HEK293T (cell line): Measurements from ENCODE around the gene MOSMO.

Source experiments
- CTCF ChIA-PET: fragments of 350-600 bp; formaldehyde crosslinking; extraction: SDS; loops from one replicate; lab custom pipeline; 2021; ENCODE audit warnings: antibody characterized with exemption, inconsistent platforms; lab: Yijun Ruan, JAX
- POLR2A ChIA-PET: fragments of 350-600 bp; formaldehyde crosslinking; extraction: SDS; loops from one replicate; lab custom pipeline; 2020; ENCODE audit warnings: antibody characterized with exemption, inconsistent platforms; lab: Yijun Ruan, JAX
- DNase-seq: peaks from one replicate; pipeline ENCODE4 v3.0.0; 2012; ENCODE audit warnings: mixed read lengths; ENCODE audit errors: extremely low spot score
- ARNT ChIP-seq: fragments of 450-650 bp; IDR thresholded peaks from 2 replicates; pipeline ENCODE4 v1.6.1; 2017; ENCODE audit warnings: mild to moderate bottlenecking
- BHLHE40 ChIP-seq: fragments of 450-650 bp; IDR thresholded peaks from 2 replicates; pipeline ENCODE4 v1.6.1; 2016; ENCODE audit warnings: mild to moderate bottlenecking, moderate library complexity, borderline replicate concordance
- CTBP1 ChIP-seq: fragments of 450-650 bp; IDR thresholded peaks from 2 replicates; pipeline ENCODE4 v1.6.1; 2016; ENCODE audit warnings: borderline replicate concordance
- ELF4 ChIP-seq: fragments of 450-650 bp; IDR thresholded peaks from 2 replicates; pipeline ENCODE4 v1.6.1; 2017; ENCODE audit warnings: antibody characterized with exemption
- FOXA1 ChIP-seq: fragments of 450-650 bp; IDR thresholded peaks from 2 replicates; pipeline ENCODE4 v1.6.1; 2016; ENCODE audit warnings: mild to moderate bottlenecking
- FOXK2 ChIP-seq: fragments of 450-650 bp; IDR thresholded peaks from 2 replicates; pipeline ENCODE4 v1.6.1; 2016; ENCODE audit warnings: mild to moderate bottlenecking
- FOXM1 ChIP-seq: fragments of 450-650 bp; IDR thresholded peaks from 2 replicates; pipeline ENCODE4 v1.6.1; 2017; ENCODE audit warnings: mild to moderate bottlenecking, borderline replicate concordance
- HDGF ChIP-seq: fragments of 450-650 bp; IDR thresholded peaks from 2 replicates; pipeline ENCODE4 v1.6.1; 2017; ENCODE audit warnings: antibody characterized with exemption, borderline replicate concordance
- L3MBTL2 ChIP-seq: fragments of 450-650 bp; conservative IDR thresholded peaks from 2 replicates; pipeline ENCODE4 v1.6.1; 2016; ENCODE audit warnings: mild to moderate bottlenecking
- LEF1 ChIP-seq: fragments of 450-650 bp; IDR thresholded peaks from 2 replicates; pipeline ENCODE4 v1.6.1; 2017; ENCODE audit warnings: mild to moderate bottlenecking, borderline replicate concordance
- NFRKB ChIP-seq: fragments of 450-650 bp; IDR thresholded peaks from 2 replicates; pipeline ENCODE4 v1.6.1; 2016; ENCODE audit warnings: mild to moderate bottlenecking, moderate library complexity
- SP1 ChIP-seq: fragments of 450-650 bp; IDR thresholded peaks from 2 replicates; pipeline ENCODE4 v1.6.1; 2017
- SUZ12 ChIP-seq: fragments of 450-650 bp; IDR thresholded peaks from 2 replicates; pipeline ENCODE4 v1.6.1; 2016; ENCODE audit warnings: mild to moderate bottlenecking
- TARDBP ChIP-seq: fragments of 450-650 bp; IDR thresholded peaks from 2 replicates; pipeline ENCODE4 v1.6.1; 2016
- ZNF384 ChIP-seq: fragments of 450-650 bp; IDR thresholded peaks from 2 replicates; pipeline ENCODE4 v1.6.1; 2016
- TF ChIP-seq, protein P1 (sequence below): fragments of 450-650 bp; IDR thresholded peaks from 2 replicates; pipeline ENCODE4 v1.6.1; 2016

The MOSMO gene

DNA sequence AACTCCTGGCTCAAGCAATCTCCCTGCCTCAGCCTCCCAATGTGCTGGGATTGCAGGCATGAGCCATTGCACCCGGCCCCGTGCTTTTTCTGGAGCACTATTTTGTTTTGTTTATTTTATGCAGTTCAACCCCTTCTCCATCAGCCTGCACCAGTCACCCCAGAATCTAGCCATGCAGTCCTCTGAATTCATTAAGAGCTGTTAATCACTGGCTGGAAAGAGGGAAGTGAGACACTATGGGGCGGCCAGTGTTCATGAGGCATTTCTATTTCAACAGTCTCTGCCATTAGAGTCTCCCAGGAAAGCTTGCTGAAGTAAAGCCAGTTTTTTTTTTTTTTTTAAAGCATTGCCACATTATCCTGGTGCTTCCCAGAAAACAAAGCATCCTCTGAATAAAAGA is 86.1 kb downstream of the MOSMO start:
- no peak for DNase-seq
- ChIA-PET POLR2A (no interaction called here), CTCF (interaction anchor here (0.6 kb wide), 1 partner anchor 12 kb away, joined by 4 read pairs; no protein-coding TSS in a partner anchor)
- TF ChIP-seq, protein P1, sequence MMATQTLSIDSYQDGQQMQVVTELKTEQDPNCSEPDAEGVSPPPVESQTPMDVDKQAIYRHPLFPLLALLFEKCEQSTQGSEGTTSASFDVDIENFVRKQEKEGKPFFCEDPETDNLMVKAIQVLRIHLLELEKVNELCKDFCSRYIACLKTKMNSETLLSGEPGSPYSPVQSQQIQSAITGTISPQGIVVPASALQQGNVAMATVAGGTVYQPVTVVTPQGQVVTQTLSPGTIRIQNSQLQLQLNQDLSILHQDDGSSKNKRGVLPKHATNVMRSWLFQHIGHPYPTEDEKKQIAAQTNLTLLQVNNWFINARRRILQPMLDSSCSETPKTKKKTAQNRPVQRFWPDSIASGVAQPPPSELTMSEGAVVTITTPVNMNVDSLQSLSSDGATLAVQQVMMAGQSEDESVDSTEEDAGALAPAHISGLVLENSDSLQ: no peak
- TF ChIP-seq SUZ12 (no peak), HDGF (no peak), ELF4 (no peak), BHLHE40 (no peak), SP1 (no peak), ZNF384 (no peak), TARDBP (no peak), ARNT (no peak), FOXK2 (no peak), L3MBTL2 (no peak), CTBP1 (no peak), LEF1 (no peak), FOXM1 (no peak), NFRKB (no peak), FOXA1 (no peak)

DNA sequence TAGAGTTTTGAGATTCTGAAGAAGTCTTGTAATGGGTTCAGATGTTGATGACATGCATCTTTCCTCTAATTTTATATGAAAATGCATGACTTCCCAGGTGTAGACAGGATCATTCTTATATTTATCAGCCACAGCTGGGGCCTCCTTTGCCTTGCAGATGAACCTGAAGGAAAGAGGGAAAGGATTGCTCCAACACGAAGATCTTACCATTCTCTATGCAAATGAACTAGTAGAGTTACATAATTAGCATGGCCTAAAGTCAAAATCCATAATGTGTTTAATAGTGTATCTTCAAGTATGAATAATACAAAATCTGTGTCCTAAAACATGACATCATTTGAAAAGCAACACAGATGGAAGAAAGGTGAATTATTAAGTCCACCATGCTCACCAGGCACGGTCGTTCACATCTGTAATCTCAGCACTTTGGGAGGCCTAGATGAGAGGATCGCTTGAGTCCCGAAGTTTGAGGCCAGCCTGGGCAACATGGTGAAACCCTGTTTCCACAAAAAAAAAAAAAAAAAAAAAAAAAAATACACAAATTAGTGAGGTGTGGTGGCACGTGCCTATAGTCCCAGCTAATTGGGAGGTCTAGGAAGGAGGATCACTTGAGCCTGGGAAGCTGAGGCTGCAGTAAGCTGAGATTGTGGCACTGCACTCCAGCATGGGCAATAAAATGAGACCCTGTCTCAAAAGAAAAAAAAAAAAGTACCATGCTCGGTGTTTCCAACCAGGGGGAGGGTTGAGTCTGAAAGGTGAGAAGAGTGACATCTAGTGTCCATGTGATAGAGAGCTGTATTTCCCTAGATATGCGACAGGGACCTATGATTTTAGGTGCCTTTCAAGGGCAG is 90.7 kb downstream of the MOSMO start:
- DNase-seq: peak; percentile 80
- ChIA-PET POLR2A (no interaction called here), CTCF (interaction anchor here (0.6 to 1.7 kb wide), 16 partner anchors 10 to 158 kb away, joined by 3 to 8 read pairs (median 4); partner anchors contain the start of genes MOSMO and PDZD9)
- TF ChIP-seq ZNF384 (peak; percentile 99), TARDBP (no peak), L3MBTL2 (peak; percentile 56; the same call in 1 of the 2 replicates)
- TF ChIP-seq, protein P1: peak; percentile 69

DNA sequence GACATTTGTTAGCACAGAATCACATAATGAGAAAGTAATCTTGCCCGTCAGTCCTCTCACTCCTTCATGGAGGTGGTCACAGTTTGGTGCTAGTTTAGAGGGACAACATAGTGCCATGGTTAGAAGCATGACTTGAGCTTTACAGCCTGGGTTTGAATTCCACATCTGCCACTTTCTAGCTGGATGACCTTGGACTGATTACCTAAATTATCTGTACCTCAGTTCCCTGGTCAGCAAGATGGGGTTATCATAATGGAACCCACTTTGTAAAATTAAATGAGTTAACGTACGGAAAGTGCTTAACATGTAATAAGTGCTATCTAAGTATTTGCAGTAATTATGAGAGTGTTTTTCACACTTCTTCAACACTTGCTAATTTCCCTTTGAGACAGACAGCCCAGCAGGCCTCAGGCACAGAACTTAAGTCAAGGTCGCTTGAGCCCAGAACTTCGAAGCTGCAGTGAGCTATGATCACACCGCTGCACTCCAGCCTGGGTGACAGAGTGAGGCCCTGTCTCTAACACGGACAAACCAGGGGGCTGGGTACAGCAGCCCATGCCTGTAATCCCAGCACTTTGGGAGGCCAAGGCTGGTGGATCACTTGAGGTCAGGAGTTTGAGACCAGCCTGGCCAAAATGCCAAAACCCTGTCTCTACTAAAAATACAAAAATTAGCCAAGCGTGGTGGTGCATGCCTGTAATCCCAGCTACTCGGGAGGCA is 91.5 kb downstream of the MOSMO start:
- ChIA-PET POLR2A (no interaction called here), CTCF (interaction anchor here (0.6 to 1.7 kb wide), 16 partner anchors 9 to 158 kb away, joined by 3 to 8 read pairs (median 4); partner anchors contain the start of genes MOSMO and PDZD9)
- no peak for TF ChIP-seq L3MBTL2
- TF ChIP-seq FOXA1: no peak
- TF ChIP-seq BHLHE40: no peak
- TF ChIP-seq SUZ12: no peak
- no peak for TF ChIP-seq SP1
- no peak for TF ChIP-seq ARNT
- no peak for TF ChIP-seq CTBP1
- no peak for TF ChIP-seq TARDBP
- no peak for TF ChIP-seq LEF1
- no peak for TF ChIP-seq NFRKB
- TF ChIP-seq ZNF384: no peak
- TF ChIP-seq, protein P1: no peak
- no peak for TF ChIP-seq FOXK2
- TF ChIP-seq HDGF: no peak
- TF ChIP-seq ELF4: no peak
- TF ChIP-seq FOXM1: no peak
- no peak for DNase-seq

DNA sequence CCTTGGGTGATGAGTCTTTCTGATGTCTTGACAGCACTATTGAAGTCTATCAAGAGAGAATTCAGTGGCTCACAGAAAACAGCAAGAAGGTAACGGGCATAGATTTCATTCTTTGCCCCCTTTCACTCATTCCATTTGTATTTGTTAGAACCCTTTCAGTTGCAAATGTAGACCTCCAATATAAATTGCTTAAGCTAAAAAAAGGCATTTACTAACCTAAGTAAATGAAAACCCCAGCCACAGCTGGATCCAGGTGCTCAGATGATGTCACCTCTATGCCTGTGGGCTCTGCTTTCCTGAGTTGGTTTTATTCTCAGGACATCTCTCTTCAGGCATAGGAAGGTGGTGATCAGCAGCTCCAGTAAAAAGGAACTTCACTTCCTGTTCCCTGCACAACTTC is 95.5 kb downstream of the MOSMO start:
- ChIA-PET POLR2A (no interaction called here), CTCF (no interaction called here)
- no peak for TF ChIP-seq ARNT
- TF ChIP-seq SP1: no peak
- no peak for TF ChIP-seq SUZ12
- TF ChIP-seq, protein P1: no peak
- no peak for TF ChIP-seq CTBP1
- TF ChIP-seq LEF1: no peak
- TF ChIP-seq FOXA1: no peak
- no peak for TF ChIP-seq HDGF
- no peak for TF ChIP-seq ZNF384
- no peak for TF ChIP-seq L3MBTL2
- TF ChIP-seq NFRKB: no peak
- TF ChIP-seq FOXM1: no peak
- no peak for TF ChIP-seq TARDBP
- no peak for TF ChIP-seq ELF4
- TF ChIP-seq FOXK2: no peak
- no peak for TF ChIP-seq BHLHE40
- DNase-seq: no peak
